Measurements from ENCODE around the gene ZBTB12. TPM values are rescaled to one million over a fixed set of nuclear protein-coding genes. Genes with fewer than 3 reads are reported as not detected.

The ZBTB12 gene
- total and polyA plus RNA-seq, 2 of the 13 experiments (the other 11 are each of a cell fraction or from before 2014, with no cell fraction given) = 4.8 to 6.0 TPM

- TF ChIP-seq, protein P1, sequence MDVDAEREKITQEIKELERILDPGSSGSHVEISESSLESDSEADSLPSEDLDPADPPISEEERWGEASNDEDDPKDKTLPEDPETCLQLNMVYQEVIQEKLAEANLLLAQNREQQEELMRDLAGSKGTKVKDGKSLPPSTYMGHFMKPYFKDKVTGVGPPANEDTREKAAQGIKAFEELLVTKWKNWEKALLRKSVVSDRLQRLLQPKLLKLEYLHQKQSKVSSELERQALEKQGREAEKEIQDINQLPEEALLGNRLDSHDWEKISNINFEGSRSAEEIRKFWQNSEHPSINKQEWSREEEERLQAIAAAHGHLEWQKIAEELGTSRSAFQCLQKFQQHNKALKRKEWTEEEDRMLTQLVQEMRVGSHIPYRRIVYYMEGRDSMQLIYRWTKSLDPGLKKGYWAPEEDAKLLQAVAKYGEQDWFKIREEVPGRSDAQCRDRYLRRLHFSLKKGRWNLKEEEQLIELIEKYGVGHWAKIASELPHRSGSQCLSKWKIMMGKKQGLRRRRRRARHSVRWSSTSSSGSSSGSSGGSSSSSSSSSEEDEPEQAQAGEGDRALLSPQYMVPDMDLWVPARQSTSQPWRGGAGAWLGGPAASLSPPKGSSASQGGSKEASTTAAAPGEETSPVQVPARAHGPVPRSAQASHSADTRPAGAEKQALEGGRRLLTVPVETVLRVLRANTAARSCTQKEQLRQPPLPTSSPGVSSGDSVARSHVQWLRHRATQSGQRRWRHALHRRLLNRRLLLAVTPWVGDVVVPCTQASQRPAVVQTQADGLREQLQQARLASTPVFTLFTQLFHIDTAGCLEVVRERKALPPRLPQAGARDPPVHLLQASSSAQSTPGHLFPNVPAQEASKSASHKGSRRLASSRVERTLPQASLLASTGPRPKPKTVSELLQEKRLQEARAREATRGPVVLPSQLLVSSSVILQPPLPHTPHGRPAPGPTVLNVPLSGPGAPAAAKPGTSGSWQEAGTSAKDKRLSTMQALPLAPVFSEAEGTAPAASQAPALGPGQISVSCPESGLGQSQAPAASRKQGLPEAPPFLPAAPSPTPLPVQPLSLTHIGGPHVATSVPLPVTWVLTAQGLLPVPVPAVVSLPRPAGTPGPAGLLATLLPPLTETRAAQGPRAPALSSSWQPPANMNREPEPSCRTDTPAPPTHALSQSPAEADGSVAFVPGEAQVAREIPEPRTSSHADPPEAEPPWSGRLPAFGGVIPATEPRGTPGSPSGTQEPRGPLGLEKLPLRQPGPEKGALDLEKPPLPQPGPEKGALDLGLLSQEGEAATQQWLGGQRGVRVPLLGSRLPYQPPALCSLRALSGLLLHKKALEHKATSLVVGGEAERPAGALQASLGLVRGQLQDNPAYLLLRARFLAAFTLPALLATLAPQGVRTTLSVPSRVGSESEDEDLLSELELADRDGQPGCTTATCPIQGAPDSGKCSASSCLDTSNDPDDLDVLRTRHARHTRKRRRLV (CRISPR knock-in tag; IDR thresholded peaks at IDR 0.05) = no peak
- TF ChIP-seq, protein P2, sequence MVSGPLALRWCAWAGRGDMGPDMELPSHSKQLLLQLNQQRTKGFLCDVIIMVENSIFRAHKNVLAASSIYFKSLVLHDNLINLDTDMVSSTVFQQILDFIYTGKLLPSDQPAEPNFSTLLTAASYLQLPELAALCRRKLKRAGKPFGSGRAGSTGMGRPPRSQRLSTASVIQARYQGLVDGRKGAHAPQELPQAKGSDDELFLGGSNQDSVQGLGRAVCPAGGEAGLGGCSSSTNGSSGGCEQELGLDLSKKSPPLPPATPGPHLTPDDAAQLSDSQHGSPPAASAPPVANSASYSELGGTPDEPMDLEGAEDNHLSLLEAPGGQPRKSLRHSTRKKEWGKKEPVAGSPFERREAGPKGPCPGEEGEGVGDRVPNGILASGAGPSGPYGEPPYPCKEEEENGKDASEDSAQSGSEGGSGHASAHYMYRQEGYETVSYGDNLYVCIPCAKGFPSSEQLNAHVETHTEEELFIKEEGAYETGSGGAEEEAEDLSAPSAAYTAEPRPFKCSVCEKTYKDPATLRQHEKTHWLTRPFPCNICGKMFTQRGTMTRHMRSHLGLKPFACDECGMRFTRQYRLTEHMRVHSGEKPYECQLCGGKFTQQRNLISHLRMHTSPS (CRISPR knock-in tag; IDR thresholded peaks at IDR 0.05; ENCODE audit: low read depth) = 0 out of 2 replicates have a peak, but pooled peaks have one; percentile 14
- TF ChIP-seq RBAK (CRISPR knock-in tag; IDR thresholded peaks at IDR 0.05) = no peak
- TF ChIP-seq ZNF234 (CRISPR knock-in tag; conservative IDR thresholded peaks at IDR 0.05) = no peak
- TF ChIP-seq SUZ12 (IDR thresholded peaks at IDR 0.05; ENCODE audit: low read depth, low read length) = no peak
- TF ChIP-seq MAFG (CRISPR knock-in tag; IDR thresholded peaks at IDR 0.05) = no peak
- TF ChIP-seq ZNF556 (CRISPR knock-in tag; IDR thresholded peaks at IDR 0.05; ENCODE audit: borderline replicate concordance) = peak; percentile 63; the same call in 1 of the 2 replicates
- no peak for TF ChIP-seq ZNF737 (CRISPR knock-in tag; IDR thresholded peaks at IDR 0.05; ENCODE audit: borderline replicate concordance)
- no peak for TF ChIP-seq ZNF10 (CRISPR knock-in tag; IDR thresholded peaks at IDR 0.05; ENCODE audit: borderline replicate concordance, low read depth)
- TF ChIP-seq RFX5 (IDR thresholded peaks at IDR 0.05; ENCODE audit: low read depth, low read length) = no peak
- TF ChIP-seq, protein P3, sequence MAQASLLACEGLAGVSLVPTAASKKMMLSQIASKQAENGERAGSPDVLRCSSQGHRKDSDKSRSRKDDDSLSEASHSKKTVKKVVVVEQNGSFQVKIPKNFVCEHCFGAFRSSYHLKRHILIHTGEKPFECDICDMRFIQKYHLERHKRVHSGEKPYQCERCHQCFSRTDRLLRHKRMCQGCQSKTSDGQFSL (CRISPR knock-in tag; IDR thresholded peaks at IDR 0.05) = peak; percentile 82; the same call in 1 of the 2 replicates
- peak; percentile 18; the same call in 1 of the 2 replicates for TF ChIP-seq ZNF263 (CRISPR knock-in tag; IDR thresholded peaks at IDR 0.05)
- TF ChIP-seq, protein P4, sequence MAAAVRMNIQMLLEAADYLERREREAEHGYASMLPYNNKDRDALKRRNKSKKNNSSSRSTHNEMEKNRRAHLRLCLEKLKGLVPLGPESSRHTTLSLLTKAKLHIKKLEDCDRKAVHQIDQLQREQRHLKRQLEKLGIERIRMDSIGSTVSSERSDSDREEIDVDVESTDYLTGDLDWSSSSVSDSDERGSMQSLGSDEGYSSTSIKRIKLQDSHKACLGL (CRISPR knock-in tag; IDR thresholded peaks at IDR 0.05) = no peak
- TF ChIP-seq, protein P5, sequence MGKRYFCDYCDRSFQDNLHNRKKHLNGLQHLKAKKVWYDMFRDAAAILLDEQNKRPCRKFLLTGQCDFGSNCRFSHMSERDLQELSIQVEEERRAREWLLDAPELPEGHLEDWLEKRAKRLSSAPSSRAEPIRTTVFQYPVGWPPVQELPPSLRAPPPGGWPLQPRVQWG (CRISPR knock-in tag; IDR thresholded peaks at IDR 0.05; ENCODE audit: borderline replicate concordance, low read depth) = no peak
- no peak for TF ChIP-seq ATRX (CRISPR knock-in tag; IDR thresholded peaks at IDR 0.05; ENCODE audit: borderline replicate concordance)
- TF ChIP-seq, protein P6, sequence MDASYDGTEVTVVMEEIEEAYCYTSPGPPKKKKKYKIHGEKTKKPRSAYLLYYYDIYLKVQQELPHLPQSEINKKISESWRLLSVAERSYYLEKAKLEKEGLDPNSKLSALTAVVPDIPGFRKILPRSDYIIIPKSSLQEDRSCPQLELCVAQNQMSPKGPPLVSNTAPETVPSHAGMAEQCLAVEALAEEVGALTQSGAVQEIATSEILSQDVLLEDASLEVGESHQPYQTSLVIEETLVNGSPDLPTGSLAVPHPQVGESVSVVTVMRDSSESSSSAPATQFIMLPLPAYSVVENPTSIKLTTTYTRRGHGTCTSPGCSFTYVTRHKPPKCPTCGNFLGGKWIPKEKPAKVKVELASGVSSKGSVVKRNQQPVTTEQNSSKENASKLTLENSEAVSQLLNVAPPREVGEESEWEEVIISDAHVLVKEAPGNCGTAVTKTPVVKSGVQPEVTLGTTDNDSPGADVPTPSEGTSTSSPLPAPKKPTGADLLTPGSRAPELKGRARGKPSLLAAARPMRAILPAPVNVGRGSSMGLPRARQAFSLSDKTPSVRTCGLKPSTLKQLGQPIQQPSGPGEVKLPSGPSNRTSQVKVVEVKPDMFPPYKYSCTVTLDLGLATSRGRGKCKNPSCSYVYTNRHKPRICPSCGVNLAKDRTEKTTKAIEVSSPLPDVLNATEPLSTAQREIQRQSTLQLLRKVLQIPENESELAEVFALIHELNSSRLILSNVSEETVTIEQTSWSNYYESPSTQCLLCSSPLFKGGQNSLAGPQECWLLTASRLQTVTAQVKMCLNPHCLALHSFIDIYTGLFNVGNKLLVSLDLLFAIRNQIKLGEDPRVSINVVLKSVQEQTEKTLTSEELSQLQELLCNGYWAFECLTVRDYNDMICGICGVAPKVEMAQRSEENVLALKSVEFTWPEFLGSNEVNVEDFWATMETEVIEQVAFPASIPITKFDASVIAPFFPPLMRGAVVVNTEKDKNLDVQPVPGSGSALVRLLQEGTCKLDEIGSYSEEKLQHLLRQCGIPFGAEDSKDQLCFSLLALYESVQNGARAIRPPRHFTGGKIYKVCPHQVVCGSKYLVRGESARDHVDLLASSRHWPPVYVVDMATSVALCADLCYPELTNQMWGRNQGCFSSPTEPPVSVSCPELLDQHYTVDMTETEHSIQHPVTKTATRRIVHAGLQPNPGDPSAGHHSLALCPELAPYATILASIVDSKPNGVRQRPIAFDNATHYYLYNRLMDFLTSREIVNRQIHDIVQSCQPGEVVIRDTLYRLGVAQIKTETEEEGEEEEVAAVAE (CRISPR knock-in tag; IDR thresholded peaks at IDR 0.05; ENCODE audit: borderline replicate concordance) = peak; percentile 79; the same call in 1 of the 2 replicates
Observed at GRCh38 chr6:31927242-31927862, 25.5 kb upstream of the ZBTB12 start, which contains the start of gene C2 (continued).

Data from HepG2 (cell line).